ENCODE data around the gene UBE3C.
"Not testable (repeated sequence)": the region's sequence is repeated elsewhere in the genome, so short reads cannot be mapped to it uniquely, and the experiment has no call there.

Gene UBE3C

DNA sequence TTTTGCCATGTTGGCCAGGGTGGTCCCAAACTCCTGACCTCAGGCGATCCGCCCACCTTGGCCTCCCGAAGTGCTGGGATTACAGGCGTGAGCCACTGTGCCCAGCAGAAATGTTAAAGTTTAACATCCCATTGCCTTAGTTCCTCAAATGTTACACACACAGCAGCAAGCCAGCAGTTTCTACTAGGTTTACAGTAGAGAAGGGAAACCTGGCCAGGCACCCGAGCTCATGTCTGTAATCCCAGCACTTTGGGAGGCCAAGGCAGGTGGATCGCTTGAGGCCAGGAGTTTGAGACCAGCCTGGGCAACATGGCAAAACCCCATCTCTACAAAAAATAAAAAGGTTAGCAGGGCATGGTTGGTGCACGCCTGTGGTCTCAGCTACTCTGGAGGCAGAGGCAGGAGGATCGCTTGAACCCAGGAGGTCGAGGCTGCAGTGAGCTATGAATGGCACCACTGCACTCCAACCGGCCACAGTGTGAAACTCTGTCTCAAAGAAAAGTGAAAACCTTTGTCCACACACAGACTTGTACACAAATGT lies 135.4 kb downstream of the UBE3C start:
- not testable (repeated sequence) for DNase-seq

- no peak for DNase-seq
These were observed 136.3 kb downstream of the UBE3C start for GRCh38 chr7:157274991-157275427.

GRCh38 chr7:157276091-157276561 lies 137.4 kb downstream of the UBE3C start:
- no peak for DNase-seq

DNA sequence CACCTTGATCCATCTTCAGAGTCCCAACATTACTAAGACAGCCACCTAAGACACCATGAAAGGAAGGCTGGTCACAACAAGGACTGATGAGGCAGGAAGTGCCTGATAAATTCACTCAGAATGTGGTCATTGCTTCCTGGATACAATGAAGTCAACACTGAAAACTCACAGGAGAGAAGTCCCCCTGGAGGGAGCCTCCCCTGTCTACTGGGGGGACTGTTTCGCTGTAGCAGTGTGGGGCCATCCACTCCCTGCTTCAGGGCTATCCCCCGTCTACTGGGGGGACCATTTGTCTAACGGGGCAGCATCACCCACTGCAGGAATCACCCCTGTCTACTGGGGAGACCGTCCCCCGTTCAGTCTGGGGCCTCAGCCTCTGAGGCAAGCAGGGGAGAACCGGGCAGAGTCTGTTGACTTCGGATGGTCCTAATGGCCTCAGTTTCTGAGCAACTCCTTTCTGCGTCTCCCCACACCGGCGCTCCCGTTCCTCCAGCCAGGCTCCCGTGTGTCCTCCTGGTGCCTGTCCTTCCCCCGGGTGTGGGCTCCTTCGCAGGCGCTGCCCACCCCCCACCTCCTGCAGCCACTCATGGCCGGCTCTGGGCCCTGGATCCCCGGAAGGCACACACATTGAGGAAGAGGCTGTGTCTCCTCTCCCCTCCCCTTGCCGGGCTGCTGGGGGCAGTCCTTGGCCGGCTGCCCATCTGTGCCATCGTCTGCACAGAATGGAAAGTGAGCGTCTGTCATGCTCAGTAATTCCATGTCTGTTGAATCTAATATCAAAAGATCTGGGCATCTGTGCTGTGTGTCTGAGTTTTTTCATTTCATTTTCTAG lies 138.2 kb downstream of the UBE3C start:
- no peak for DNase-seq

DNA sequence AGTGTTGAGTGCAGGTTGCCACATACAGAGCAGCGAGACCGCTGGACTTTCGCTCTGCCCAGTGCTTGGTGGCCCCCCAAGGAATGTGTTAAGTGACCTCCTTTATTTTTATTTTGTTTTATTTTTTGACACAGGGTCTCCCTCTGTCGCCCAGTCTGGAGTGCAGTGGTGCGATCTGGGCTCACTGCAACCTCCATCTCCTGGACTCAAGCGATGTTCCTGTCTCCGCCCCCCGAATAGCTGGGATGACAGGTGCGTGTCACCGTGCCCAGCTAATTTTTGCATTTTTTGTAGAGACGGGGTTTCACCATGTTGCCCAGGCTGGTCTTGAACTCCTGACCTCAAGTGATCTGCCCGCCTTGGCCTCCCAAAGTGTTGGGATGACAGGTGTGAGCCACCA lies 138.8 kb downstream of the UBE3C start:
- DNase-seq: not testable (repeated sequence)

GRCh38 chr7:157278167-157278790 lies 139.6 kb downstream of the UBE3C start:
- DNase-seq: no peak

- DNase-seq: no peak
These were observed 140.3 kb downstream of the UBE3C start for GRCh38 chr7:157278791-157279724.

DNA sequence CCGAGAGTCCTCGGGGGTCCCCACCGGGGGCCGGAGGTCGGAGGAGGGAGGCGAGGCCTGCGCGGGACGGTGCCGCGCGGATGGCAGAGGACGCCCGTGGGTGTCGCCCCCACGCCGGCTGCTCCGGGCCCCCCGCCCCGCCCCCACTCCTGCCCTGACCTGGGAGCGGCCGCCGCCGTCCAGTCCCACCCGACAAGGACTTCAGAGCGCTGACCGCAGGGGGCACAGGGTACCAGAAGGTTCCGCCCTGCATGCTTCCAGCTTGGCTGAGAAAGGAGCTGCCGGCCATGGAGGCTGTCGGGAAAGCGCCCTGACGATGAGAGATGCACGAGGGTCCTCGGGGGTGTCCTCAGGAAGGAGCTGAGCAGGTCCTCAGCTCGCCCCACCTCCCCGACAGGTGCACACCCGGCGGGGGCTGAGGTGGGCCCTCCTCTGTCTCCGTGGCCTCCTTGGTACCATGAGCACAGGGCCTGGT lies 141.1 kb downstream of the UBE3C start:
- DNase-seq: no peak

GRCh38 chr7:157280216-157280841 lies 141.6 kb downstream of the UBE3C start:
- DNase-seq: no peak

DNA sequence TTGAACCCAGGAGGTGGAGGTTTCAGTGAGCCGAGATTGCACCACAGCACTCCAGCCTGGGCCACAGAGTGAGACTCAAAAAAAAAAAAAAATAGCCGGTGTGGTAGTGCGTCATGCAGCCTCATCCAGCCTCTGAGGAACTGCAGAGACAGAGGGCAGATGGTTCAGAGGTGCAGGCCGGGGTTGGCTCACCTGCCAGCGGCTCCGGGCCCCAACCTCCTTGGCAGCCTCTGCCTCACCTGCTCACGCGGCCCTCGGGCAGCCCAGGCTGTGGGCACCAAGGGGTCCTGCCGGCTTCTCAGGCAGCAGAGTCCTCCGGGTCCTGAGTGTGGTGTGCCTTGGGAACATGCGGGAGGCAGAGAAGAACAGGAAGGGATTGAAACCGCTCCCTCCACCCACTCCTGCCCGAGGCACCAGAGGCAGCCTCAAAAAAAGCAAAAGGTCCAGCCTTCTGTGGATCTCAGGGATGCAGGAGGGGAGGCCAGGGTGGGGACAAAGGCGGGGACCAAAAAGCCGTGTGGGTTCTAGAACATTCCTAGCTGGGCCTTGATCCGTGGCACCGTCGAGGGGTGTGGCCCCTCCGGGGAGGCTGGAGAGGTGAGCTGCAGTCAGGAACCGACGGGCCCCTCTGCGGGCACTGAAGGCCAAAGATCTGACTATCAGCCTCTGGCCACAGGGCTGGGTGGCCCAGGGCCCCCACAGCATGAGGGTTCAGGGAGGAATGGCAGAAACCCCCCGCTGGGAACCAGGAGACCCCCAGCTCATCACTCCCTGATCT lies 142.7 kb downstream of the UBE3C start:
- DNase-seq: no peak

- no peak for DNase-seq
These were observed 143.5 kb downstream of the UBE3C start for GRCh38 chr7:157282141-157282801.

GRCh38 chr7:157284229-157285014 lies 145.7 kb downstream of the UBE3C start:
- no peak for DNase-seq

DNA sequence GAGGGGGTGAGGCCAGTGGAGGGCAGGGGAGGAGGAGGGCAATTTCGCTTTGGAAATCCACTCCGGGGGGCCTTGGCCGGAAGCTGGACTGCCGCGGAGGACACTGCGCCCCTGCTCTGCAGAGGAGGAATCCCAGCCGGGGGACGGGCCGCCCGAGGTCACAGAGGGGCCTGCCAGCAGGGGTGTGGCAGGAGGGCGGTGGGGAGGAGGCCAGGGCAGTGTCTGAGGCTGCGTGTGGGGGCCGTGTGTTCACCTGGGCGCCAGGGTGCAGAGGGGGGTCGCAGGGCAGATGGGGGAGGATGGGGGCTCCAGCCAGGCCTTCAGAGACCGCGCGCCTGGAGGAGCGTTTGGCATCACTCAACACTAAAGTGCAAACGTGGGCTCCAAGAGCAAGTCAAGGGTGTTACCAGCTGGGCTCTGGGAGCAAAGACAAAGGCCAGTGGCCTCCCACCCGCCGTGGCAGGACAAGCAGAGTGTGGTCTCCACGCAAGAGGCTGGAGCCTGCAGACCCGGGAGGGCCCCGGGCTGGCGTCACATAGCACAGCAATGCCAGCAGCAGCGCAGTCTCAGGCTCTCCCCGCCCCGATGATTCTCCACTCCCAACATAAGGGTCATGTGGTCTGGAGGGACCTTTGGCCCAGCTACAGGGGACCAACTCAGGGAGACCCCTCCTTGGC lies 152.8 kb downstream of the UBE3C start:
- DNase-seq: no peak

GRCh38 chr7:157292258-157292657 lies 153.5 kb downstream of the UBE3C start:
- DNase-seq: no peak

DNA sequence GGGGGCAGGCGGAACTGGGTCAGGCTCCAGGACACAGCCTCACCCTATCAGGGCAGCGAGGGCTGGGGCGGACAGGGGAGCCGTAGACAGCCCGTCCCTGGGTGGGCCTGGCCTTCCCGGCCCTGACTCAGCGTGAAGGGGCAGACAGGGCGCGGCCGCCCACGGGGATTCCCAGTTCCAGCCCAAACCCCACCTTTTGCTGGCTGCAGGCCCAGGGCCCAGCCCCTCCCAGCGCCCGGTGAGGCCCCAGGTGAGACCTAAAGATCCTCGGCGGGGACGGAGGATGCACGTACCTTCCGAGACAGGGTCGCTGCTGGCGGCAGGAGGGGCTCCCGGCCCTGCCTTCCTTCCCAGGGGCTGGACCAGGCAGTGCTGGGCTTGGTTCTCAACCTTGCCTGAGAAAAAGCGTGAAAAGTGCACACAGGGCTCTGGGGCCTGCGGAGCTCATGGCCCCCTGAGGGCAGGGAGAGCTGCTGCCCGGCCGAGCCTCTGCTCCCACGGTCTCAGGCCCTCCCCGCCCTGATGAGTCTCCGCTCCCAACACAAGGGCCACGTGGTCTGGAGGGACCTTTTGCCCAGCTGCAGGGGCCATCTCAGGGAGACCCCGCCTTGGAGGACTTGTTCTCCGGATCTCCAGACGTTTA lies 154.2 kb downstream of the UBE3C start:
- no peak for DNase-seq

- DNase-seq: no peak
These were observed 154.7 kb downstream of the UBE3C start for GRCh38 chr7:157293413-157293788.

GRCh38 chr7:157294773-157295172 lies 156.0 kb downstream of the UBE3C start:
- no peak for DNase-seq

DNA sequence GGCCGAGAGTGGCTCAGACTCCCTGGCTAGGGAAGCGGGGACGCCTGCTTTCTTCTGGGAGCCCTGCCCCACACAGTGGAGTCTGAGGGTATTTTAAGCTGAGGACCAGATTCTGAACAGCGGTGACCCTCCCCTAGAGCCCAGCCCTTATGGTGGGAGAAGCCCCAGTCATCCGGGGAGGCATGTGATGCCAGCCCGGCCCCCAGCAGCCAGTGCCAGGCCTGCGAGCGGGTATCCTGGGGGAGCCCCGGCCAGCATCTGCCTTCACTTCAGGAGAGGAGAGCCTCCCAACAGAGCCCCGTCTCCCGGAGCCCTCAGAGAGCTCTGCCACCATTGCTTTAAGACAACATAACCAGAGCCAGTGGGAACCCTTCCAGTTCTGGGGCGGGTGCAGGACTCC lies 156.6 kb downstream of the UBE3C start:
- DNase-seq: no peak

GRCh38 chr7:157297185-157297584 lies 158.5 kb downstream of the UBE3C start:
- DNase-seq: no peak

Data from NCI-H774 (cell line).